Measurements from ENCODE around the gene CST9. TPM values are rescaled to one million over a fixed set of nuclear protein-coding genes. Genes with fewer than 3 reads are reported as not detected.
A peak's percentile ranks its signal among the peaks of the same experiment; 100 is the strongest.

CST9 gene
- total and polyA plus RNA-seq, 2 of the 13 experiments (the other 11 are each of a cell fraction or from before 2014, with no cell fraction given) = 0.07 TPM; not detected in 1

DNA sequence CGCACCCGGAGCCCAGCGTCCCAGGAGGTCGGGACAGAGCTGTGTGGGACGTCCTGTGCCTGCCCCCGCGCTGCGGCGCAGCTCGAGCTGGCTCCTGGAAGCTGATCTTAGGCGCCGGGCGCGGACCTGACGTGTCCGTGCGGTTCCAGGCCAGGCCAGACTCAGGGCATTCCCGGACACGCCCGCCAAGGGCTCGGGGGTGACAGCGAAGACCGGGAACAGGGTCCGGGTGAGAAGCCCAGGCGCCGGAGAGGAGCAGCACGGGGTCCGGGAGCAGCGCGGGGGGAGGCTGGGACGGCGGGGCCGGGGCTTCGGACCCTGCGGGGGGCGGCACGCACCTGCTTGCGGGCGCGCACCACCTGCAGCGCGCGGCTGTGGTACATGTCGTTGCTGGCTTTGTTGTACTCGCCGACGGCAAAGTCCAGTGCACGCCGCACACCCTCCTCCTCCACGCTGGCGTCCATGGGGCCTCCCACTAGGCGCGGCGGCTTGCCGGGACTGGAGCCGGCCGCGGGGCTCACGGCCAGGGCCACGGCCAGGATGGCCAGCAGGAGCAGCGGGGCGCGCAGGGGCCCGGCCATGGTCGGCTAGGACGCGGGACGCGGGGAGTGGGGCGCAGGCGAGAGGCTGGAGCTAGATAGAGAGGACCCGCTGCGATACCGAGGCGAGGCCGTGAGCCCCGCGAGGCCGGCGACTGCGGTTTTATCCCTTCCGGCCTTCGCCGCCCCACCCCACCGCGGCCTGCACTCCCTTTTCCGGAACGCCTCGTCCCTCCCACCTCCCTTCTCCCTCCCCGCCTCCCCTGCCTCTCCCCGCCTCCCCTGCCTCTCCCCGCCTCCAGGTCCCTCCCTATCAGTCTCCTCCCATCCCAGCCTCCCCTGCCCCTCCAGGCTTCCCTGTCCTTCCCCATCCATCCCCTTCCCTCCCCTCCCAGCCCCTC, 31.8 kb upstream of the CST9 start, which contains the start of gene CST3:
CST3 (minus strand) TSS at position 674 of the 940 bp plus-strand sequence; CDS start at position 581, 93 bp downstream.
- Histone ChIP-seq H3K4me3 (replicated peaks in 1 of 3; ENCODE audit: insufficient read depth in 1 of 3, low read depth in 2 of 3, low read length in 3 of 3) (peak within 1 kb of the TSS; percentile 80 to 93 (median 88)), H3K27ac (ENCODE audit: extremely low read length, insufficient read depth, low read length) (peak within 1 kb of the TSS; percentile 91), H2AFZ (ENCODE audit: low read length) (peak within 1 kb of the TSS; percentile 69), H3K79me2 (ENCODE audit: insufficient read depth, low read length) (peaks cover 29% of the 10 kb centered on the region), H3K4me2 (ENCODE audit: low read depth, low read length) (peak within 1 kb of the TSS; percentile 94), H3K9ac (ENCODE audit: insufficient read depth, low read depth, low read length) (peak within 1 kb of the TSS; percentile 97), H3K27me3 (ENCODE audit: control insufficient read depth in 1 of 2, insufficient read depth in 2 of 2, low read length in 2 of 2) (no peaks in the 10 kb centered on the region; a peak in 1 of 5 replicates), H3K4me1 (ENCODE audit: insufficient read depth, low read length) (peaks cover 89% of the 10 kb centered on the region), H4K20me1 (ENCODE audit: insufficient read depth, low read length) (peaks cover 15% of the 10 kb centered on the region; the same call in 1 of the 2 replicates), H3K36me3 (replicated peaks in 1 of 2; ENCODE audit: control insufficient read depth in 1 of 2, insufficient read depth in 2 of 2, low read length in 2 of 2) (peaks cover 12 to 20% of the 10 kb centered on the region in 2 experiments), H3K9me3 (ENCODE audit: low read length) (no peaks in the 10 kb centered on the region)
- no peak for FAIRE-seq
- in situ Hi-C loops (cut with HindIII; ENCODE audit: extremely low pct_ligation_motif_present, low pct_unique_long_range_greater_than_20kb) = loop anchor here (10.0 kb wide), 1 partner anchor 1063 kb away; no protein-coding TSS in a partner anchor
- BruUV-seq (replicated peaks) = no TSS peak
- ChIA-PET CTCF (ENCODE audit: low intra/inter-chr PET ratio, low total read pairs) (interaction anchor here (0.9 kb wide), 1 partner anchor 30 kb away, joined by 3 read pairs; no protein-coding TSS in a partner anchor), POLR2A (interaction anchor here (0.8 to 18.0 kb wide), 17 partner anchors 8 to 287 kb away, joined by 3 to 543 read pairs (median 9); partner anchors contain the start of genes GZF1, NAPB and NXT1)
- under 1% methylated on average over 57 of the region's 92 CpGs for WGBS (ENCODE audit: low lambda C conversion rate)
- intact Hi-C loops (cut with micrococcal nuclease; ENCODE audit: unreplicated experiment) = loop anchor here (1.0 kb wide), 1 partner anchor 24 kb away; no protein-coding TSS in a partner anchor
- ATAC-seq = peak; percentile 70
- peak; percentile 87 for DNase-seq (ENCODE audit: low spot score)
- TF ChIP-seq ETV6 (CRISPR knock-in tag; conservative IDR thresholded peaks at IDR 0.05) (peak; percentile 90), TP53 (CRISPR knock-in tag; conservative IDR thresholded peaks at IDR 0.05) (no peak), BRCA1 (CRISPR knock-in tag; IDR thresholded peaks at IDR 0.05) (peak; percentile 92), NCOR1 (IDR thresholded peaks at IDR 0.05; ENCODE audit: borderline replicate concordance, low read length) (peak; percentile 53; the same call in 1 of the 2 replicates), ZBTB7A (CRISPR knock-in tag; IDR thresholded peaks at IDR 0.05) (0 out of 2 replicates have a peak, but pooled peaks have one; percentile 39), ZNF232 (CRISPR knock-in tag; IDR thresholded peaks at IDR 0.05; ENCODE audit: borderline replicate concordance) (peak; percentile 65)
- TF ChIP-seq, protein P1, sequence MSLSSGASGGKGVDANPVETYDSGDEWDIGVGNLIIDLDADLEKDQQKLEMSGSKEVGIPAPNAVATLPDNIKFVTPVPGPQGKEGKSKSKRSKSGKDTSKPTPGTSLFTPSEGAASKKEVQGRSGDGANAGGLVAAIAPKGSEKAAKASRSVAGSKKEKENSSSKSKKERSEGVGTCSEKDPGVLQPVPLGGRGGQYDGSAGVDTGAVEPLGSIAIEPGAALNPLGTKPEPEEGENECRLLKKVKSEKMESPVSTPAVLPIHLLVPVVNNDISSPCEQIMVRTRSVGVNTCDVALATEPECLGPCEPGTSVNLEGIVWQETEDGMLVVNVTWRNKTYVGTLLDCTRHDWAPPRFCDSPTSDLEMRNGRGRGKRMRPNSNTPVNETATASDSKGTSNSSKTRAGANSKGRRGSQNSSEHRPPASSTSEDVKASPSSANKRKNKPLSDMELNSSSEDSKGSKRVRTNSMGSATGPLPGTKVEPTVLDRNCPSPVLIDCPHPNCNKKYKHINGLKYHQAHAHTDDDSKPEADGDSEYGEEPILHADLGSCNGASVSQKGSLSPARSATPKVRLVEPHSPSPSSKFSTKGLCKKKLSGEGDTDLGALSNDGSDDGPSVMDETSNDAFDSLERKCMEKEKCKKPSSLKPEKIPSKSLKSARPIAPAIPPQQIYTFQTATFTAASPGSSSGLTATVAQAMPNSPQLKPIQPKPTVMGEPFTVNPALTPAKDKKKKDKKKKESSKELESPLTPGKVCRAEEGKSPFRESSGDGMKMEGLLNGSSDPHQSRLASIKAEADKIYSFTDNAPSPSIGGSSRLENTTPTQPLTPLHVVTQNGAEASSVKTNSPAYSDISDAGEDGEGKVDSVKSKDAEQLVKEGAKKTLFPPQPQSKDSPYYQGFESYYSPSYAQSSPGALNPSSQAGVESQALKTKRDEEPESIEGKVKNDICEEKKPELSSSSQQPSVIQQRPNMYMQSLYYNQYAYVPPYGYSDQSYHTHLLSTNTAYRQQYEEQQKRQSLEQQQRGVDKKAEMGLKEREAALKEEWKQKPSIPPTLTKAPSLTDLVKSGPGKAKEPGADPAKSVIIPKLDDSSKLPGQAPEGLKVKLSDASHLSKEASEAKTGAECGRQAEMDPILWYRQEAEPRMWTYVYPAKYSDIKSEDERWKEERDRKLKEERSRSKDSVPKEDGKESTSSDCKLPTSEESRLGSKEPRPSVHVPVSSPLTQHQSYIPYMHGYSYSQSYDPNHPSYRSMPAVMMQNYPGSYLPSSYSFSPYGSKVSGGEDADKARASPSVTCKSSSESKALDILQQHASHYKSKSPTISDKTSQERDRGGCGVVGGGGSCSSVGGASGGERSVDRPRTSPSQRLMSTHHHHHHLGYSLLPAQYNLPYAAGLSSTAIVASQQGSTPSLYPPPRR (CRISPR knock-in tag; IDR thresholded peaks at IDR 0.05; ENCODE audit: borderline replicate concordance) = peak; percentile 28
- TF ChIP-seq, protein P2, sequence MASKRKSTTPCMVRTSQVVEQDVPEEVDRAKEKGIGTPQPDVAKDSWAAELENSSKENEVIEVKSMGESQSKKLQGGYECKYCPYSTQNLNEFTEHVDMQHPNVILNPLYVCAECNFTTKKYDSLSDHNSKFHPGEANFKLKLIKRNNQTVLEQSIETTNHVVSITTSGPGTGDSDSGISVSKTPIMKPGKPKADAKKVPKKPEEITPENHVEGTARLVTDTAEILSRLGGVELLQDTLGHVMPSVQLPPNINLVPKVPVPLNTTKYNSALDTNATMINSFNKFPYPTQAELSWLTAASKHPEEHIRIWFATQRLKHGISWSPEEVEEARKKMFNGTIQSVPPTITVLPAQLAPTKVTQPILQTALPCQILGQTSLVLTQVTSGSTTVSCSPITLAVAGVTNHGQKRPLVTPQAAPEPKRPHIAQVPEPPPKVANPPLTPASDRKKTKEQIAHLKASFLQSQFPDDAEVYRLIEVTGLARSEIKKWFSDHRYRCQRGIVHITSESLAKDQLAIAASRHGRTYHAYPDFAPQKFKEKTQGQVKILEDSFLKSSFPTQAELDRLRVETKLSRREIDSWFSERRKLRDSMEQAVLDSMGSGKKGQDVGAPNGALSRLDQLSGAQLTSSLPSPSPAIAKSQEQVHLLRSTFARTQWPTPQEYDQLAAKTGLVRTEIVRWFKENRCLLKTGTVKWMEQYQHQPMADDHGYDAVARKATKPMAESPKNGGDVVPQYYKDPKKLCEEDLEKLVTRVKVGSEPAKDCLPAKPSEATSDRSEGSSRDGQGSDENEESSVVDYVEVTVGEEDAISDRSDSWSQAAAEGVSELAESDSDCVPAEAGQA (IDR thresholded peaks at IDR 0.05; ENCODE audit: low read depth) = peak; percentile 52; the same call in 1 of the 2 replicates
- TF ChIP-seq, protein P2 (CRISPR knock-in tag; IDR thresholded peaks at IDR 0.05; ENCODE audit: borderline replicate concordance) = peak; percentile 95; the same call in 1 of the 2 replicates

All from HepG2 (cell line).